Suprapubic skin (tissue), 4 donors: ENCODE measurements around the gene OTUB1.

ENCODE experiments used
- CTCF ChIP-seq, 2 donors: fragments of 200-600 bp in 1 of 2; fragments of 450-650 bp in 1 of 2; sonication (generic) in 1 of 2; IDR thresholded peaks; one replicate each; pipeline ENCODE4 v1.5.1; 2016 to 2019; ENCODE audit warnings: antibody characterized with exemption in 2 of 2, mild to moderate bottlenecking in 1 of 2, moderate library complexity in 1 of 2
- POLR2A ChIP-seq, 2 donors: fragments of 450-650 bp; IDR thresholded peaks; one replicate each; pipeline ENCODE4 v1.6.1; 2017; ENCODE audit warnings: antibody characterized with exemption in 2 of 2, mild to moderate bottlenecking in 2 of 2, moderate library complexity in 2 of 2
- POLR2AphosphoS5 ChIP-seq, 3 donors: sonication (generic); formaldehyde crosslinking; IDR thresholded peaks; one replicate each; pipeline ENCODE4 v1.6.1; 2017; ENCODE audit warnings: antibody characterized with exemption in 3 of 3

- TF ChIP-seq CTCF (IDR thresholded peaks at IDR 0.05) (no peak), POLR2AphosphoS5 (IDR thresholded peaks at IDR 0.05) (no peak), POLR2A (IDR thresholded peaks at IDR 0.05) (no peak)
Observed at GRCh38 chr11:64045700-64046099, 59.5 kb downstream of the OTUB1 start.
